C4-2B (cell line): Measurements from ENCODE around the gene PEF1.
A peak's percentile ranks its signal among the peaks of the same experiment; 100 is the strongest.

ENCODE experiments used
- H3K27ac ChIP-seq: fragments of 450-650 bp; 2 replicates; pipeline ENCODE4 v1.5.1; 2017
- CTCF ChIP-seq: fragments of 450-650 bp; conservative IDR thresholded peaks from 2 replicates; pipeline ENCODE4 v1.5.1; 2017; ENCODE audit warnings: mild to moderate bottlenecking
- ZFX ChIP-seq: fragments of 450-650 bp; IDR thresholded peaks from 2 replicates; pipeline ENCODE4 v1.6.1; 2017

Gene PEF1

GRCh38 chr1:31642366-31642765, 2.3 kb downstream of the PEF1 start:
- no peak overlapping the region for H3K27ac ChIP-seq
- no peak for TF ChIP-seq ZFX
- no peak for TF ChIP-seq CTCF

GRCh38 chr1:31640964-31641363, 3.7 kb downstream of the PEF1 start:
- no peak overlapping the region for H3K27ac ChIP-seq
- TF ChIP-seq ZFX (no peak), CTCF (no peak)

GRCh38 chr1:31640179-31640578, 4.5 kb downstream of the PEF1 start:
- no peak for TF ChIP-seq ZFX
- no peak overlapping the region for H3K27ac ChIP-seq

GRCh38 chr1:31639543-31639942, 5.1 kb downstream of the PEF1 start:
- no peak overlapping the region for H3K27ac ChIP-seq
- TF ChIP-seq ZFX (no peak), CTCF (no peak)

- TF ChIP-seq CTCF (no peak), ZFX (no peak)
- no peak overlapping the region for H3K27ac ChIP-seq
These were observed 6.6 kb downstream of the PEF1 start for GRCh38 chr1:31637915-31638673.

- H3K27ac ChIP-seq = no peak overlapping the region
- no peak for TF ChIP-seq ZFX
- TF ChIP-seq CTCF = peak; percentile 71
These were observed 11.6 kb downstream of the PEF1 start for GRCh38 chr1:31633117-31633516.

GRCh38 chr1:31632649-31633048, 12.0 kb downstream of the PEF1 start:
- no peak for TF ChIP-seq ZFX
- no peak for TF ChIP-seq CTCF
- no peak overlapping the region for H3K27ac ChIP-seq
